ENCODE measurements around the gene GNAS.

Gene GNAS

GRCh38 chr20:58852543-58853271, at the start of gene GNAS:
Gene GNAS, plus strand, starts transcription at chr20:58852716.
- TF ChIP-seq CTCF (conservative IDR thresholded peaks at IDR 0.05), result peak; percentile 43
- no peak within 1 kb of the TSS for H3K27ac ChIP-seq

GRCh38 chr20:58803533-58803932, 49.0 kb upstream of the GNAS start:
- no peak for TF ChIP-seq CTCF (conservative IDR thresholded peaks at IDR 0.05)
- no peak overlapping the region for H3K27ac ChIP-seq

- H3K27ac ChIP-seq, result no peak overlapping the region
- no peak for TF ChIP-seq CTCF (conservative IDR thresholded peaks at IDR 0.05)
These were observed 44.7 kb upstream of the GNAS start for GRCh38 chr20:58807801-58808200.

GRCh38 chr20:58808271-58809046, 44.1 kb upstream of the GNAS start:
- no peak for TF ChIP-seq CTCF (conservative IDR thresholded peaks at IDR 0.05)
- no peak overlapping the region for H3K27ac ChIP-seq

- H3K27ac ChIP-seq, result no peak overlapping the region
- TF ChIP-seq CTCF (conservative IDR thresholded peaks at IDR 0.05), result no peak
These were observed 42.2 kb upstream of the GNAS start for GRCh38 chr20:58810116-58810878.

DNA sequence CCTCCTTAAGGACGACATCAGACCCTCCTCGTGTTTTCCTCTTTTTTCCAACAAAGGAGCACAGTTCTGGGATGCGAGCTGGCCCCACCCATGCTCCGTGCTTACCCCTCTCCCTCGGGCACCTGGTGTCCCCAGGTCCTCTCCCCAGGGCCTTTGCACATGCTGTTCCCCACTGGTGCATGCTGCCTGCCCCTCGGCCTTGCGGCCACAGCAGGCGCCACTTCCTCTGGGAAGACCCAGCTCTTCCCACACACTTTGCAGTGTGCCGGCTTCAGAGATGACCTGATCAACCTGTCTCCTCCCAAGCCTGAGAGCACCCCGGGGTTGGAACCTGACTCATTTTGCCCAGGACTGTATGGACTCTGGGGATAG, 41.7 kb upstream of the GNAS start:
- no peak for TF ChIP-seq CTCF (conservative IDR thresholded peaks at IDR 0.05)
- no peak overlapping the region for H3K27ac ChIP-seq

- H3K27ac ChIP-seq, result no peak overlapping the region
- no peak for TF ChIP-seq CTCF (conservative IDR thresholded peaks at IDR 0.05)
These were observed 41.2 kb upstream of the GNAS start for GRCh38 chr20:58811334-58811733.
